Diencephalon (tissue), 1 donor: Measurements from ENCODE around the gene MPST. TPM values are rescaled to one million over a fixed set of nuclear protein-coding genes. Genes with fewer than 3 reads are reported as not detected.

Experiments used
- small RNA-seq: library from RNA; depleted of rRNA; stranded (forward); fragments of <200 nt; gene quantifications from one replicate; pipeline ENCODE3, GENCODE V24; 2014
- total RNA-seq: library from RNA; depleted of rRNA; stranded (reverse); fragments of >200 nt; gene quantifications from one replicate; pipeline ENCODE4 v1.2.3, GENCODE V29; 2014

The MPST gene
- 25.4 TPM for total RNA-seq

GRCh38 chr22:37019309-37020191 is at the start of gene MPST, which contains the start of gene TST:
TSS of gene MPST (plus strand) at chr22:37019742. CDS start at chr22:37019837, 95 bp downstream.
TSS of gene TST (minus strand) at chr22:37019447. CDS start at chr22:37018732, 715 bp downstream.

GRCh38 chr22:37051391-37052385 is 32.1 kb downstream of the MPST start, which contains the start of gene KCTD17:
TSS of gene KCTD17 (plus strand) at chr22:37051742. CDS start at chr22:37051761, 19 bp downstream.

Small RNA genes within 50 kb of the gene (small RNA-seq; reads per million reads assigned to genes)
- not detected for gene RF00019

Other genes with a start within 250 kb of the MPST start
- gene IFT27, start 243.6 kb upstream of the MPST start, total RNA-seq, result 22.1 TPM
- 1.2 TPM for gene PVALB, start 202.7 kb upstream of the MPST start, total RNA-seq
- gene NCF4, start 158.7 kb upstream of the MPST start, total RNA-seq, result 3.0 TPM
- 0.92 TPM for gene CSF2RB, start 106.1 kb upstream of the MPST start, total RNA-seq
- 8.1 TPM for gene TST, start 295 bp upstream of the MPST start, total RNA-seq
- gene KCTD17, start 32.0 kb downstream of the MPST start, total RNA-seq, result 34.1 TPM
- gene TMPRSS6, start 90.0 kb downstream of the MPST start, total RNA-seq, result 0.23 TPM
- gene IL2RB, start 130.2 kb downstream of the MPST start, total RNA-seq, result not detected
- 4.4 TPM for gene C1QTNF6, start 168.5 kb downstream of the MPST start, total RNA-seq
- 1.2 TPM for gene SSTR3, start 192.7 kb downstream of the MPST start, total RNA-seq
- 1.2 TPM for gene RAC2, start 224.5 kb downstream of the MPST start, total RNA-seq